ENCODE results near the gene TBC1D24.

DNA sequence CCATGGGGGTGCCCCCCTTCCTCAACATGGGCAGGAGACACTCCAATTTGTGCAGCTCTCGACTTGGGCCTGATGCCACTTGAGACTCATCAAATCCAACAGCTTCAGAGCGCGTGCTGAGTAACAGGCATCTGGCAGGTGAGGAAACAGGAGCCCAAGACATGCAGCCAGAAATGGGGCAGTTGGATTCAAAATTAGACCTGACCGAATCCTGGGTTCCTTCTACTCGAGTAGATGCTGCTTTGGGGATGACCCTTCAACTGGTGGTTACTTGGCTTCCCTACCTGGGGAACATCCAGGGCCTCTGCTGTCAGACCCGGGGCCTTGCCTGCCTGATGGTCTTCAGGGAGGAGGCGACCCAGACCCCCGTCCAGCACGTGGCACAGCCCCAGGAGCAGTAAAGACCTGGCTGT is 4.3 kb upstream of the TBC1D24 start:
- TF ChIP-seq EP300 (IDR thresholded peaks at IDR 0.05; ENCODE audit: borderline replicate concordance in 1 of 2, low read depth in 1 of 2, low read length in 1 of 2), result no peak
- TF ChIP-seq, protein P1, sequence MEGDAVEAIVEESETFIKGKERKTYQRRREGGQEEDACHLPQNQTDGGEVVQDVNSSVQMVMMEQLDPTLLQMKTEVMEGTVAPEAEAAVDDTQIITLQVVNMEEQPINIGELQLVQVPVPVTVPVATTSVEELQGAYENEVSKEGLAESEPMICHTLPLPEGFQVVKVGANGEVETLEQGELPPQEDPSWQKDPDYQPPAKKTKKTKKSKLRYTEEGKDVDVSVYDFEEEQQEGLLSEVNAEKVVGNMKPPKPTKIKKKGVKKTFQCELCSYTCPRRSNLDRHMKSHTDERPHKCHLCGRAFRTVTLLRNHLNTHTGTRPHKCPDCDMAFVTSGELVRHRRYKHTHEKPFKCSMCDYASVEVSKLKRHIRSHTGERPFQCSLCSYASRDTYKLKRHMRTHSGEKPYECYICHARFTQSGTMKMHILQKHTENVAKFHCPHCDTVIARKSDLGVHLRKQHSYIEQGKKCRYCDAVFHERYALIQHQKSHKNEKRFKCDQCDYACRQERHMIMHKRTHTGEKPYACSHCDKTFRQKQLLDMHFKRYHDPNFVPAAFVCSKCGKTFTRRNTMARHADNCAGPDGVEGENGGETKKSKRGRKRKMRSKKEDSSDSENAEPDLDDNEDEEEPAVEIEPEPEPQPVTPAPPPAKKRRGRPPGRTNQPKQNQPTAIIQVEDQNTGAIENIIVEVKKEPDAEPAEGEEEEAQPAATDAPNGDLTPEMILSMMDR (IDR thresholded peaks at IDR 0.05), result no peak
- TF ChIP-seq YY1 (IDR thresholded peaks at IDR 0.05; ENCODE audit: low read depth), result no peak
- TF ChIP-seq RAD21 (IDR thresholded peaks at IDR 0.05; ENCODE audit: low read length), result no peak
- TF ChIP-seq ZBTB33 (IDR thresholded peaks at IDR 0.05; ENCODE audit: borderline replicate concordance, low read depth), result no peak
